Dermis blood vessel endothelial cell (primary cell): ENCODE data around the gene CORO6. TPM values are rescaled to one million over a fixed set of nuclear protein-coding genes. Genes with fewer than 3 reads are reported as not detected.
A peak's percentile ranks its signal among the peaks of the same experiment; 100 is the strongest.

Experiments used
- DNase-seq: peaks from one replicate; pipeline ENCODE4 v3.0.0; 2010
- total RNA-seq: library from RNA; depleted of rRNA; stranded (reverse); fragments of >200 nt; gene quantifications from 2 replicates; pipeline ENCODE4 v1.2.3, GENCODE V29; 2014

CORO6 gene
- total RNA-seq, 1 donor from 2014 or later = 3.9 TPM

GRCh38 chr17:29577001-29577370 lies 45.7 kb downstream of the CORO6 start:
- no peak for DNase-seq

GRCh38 chr17:29576214-29577000 lies 46.3 kb downstream of the CORO6 start:
- DNase-seq = no peak

DNA sequence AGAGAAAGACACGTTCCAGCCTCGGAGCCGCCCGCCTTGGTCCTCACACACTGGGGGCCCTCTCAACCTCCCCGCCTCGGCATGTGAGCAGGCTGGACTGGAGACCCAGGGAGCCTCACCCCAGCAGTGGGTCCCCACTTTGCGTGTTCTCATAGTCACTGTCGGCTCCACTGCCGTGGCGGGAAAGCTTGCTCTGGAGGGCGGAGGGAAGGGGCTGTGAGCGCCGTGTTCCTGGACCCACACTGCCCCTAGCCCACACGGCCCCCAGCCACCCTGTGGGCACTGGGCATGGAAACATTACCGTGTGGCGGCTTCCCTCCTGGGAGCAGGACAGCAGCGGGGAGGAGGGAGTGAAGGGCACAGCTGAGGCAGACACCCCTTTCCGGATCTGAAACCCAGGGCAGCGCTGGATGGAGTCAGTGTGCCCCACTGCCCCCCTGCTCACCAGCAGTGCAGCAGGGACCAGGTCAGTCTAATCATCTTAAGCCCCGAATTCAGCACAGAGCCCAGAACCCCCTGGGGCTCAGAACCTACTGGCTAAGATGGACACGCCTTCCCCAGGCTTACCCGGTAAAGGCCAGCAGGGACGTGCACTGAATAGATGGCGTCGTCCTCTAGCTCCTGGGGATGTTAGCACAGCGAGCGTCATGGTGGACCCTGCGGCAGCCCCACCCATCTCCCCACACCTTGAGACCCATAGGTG lies 47.0 kb downstream of the CORO6 start:
- no peak for DNase-seq

DNA sequence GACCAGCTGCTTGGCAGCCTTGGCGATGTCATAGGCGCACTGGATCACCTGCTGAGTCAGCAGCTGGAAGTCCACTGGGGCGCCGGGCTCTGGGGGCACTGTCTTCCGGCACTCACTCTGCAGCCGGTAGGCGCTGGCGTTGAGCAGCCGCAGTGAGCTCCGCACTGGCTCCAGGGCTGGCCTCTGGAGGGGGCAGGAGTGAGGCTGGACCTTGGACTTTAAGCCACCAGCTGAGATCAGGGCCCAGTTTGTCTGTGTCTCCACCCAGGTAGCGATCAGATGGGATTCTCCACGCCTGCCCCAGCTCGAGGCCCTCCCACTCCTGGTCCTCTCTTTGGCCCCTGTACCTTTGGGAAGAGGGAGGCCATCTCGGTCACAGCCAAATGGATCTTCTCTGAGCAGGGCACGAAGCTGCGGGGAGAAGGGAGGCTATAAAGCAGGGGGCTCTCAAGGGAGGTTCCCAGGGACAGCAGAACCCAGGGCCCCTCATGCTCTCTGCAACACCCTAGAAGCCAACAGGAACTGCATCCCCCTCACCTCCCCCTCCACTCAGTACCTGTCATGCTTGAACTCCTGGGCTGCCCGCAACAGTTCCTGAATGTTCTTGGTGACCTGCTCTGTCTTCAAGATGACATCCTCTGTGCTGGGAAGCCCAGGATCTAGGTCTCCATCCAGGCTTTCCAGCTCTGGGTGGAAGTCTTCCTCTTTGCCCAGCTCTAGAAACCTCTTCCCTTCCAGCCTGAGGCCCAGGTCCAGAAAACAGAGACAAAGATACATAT lies 47.8 kb downstream of the CORO6 start:
- DNase-seq = no peak

DNA sequence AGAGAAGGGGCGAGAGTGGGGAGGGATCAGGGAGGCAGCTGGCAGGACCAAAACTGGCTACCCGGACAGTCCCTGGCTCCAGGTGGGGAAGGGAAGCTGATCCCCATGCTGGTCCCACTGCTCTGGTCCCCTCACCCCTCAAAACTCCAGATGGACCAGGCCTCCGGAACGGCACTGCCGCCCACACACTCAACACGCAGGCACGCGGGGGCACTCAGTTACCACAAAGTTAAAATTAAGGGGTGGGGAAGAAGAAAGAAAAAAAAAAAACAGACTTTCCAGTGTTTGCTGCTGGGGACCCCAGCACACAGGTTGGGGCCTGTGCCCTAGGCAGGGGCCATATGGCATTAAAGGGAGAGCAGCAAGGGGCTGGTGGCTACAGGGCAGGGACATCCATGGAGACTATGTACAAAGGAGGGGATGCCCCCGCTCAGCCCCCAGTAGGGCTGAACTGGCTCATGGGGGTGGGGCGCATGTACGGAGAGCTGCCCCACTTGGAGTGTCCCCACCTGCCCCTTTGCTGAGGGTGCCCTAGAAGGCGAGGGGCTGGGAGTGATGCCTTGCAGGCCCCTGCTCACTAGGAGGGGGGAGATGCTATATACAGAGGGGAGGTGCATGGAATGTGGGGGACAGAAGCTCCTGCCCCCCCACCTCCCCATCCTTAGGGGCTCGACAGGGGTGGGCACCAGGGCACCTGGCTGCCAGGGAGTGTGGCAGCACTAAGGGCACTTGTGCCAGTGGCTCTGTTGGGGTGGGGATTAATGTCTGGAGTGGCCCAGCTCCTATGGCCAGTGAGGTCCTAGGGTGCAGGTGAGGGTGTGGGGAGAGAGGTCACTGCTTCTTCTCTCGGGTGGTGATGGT lies 48.6 kb downstream of the CORO6 start:
- no peak for DNase-seq

DNA sequence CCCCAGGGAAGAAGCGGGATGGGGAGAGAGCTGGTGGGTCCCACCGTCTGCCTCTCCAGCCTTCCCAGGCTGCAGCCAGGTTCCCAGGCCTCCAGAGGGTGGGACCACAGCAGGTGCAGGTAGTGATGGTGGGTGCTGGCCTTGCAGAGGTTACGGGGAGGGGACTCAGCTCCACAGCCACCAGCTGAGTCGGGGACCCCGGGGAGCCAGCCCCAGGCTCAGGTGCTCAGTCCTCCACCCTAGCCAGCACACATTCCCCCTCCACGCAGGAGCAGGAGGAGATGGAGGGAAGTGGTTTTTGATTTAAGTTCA lies 49.2 kb downstream of the CORO6 start:
- no peak for DNase-seq

- DNase-seq = peak; percentile 76
These were observed 49.8 kb downstream of the CORO6 start for GRCh38 chr17:29572691-29573557.

GRCh38 chr17:29571883-29572681 lies 50.6 kb downstream of the CORO6 start:
- DNase-seq = no peak

- DNase-seq = no peak
These were observed 51.2 kb downstream of the CORO6 start for GRCh38 chr17:29571486-29571882.

- DNase-seq = no peak
These were observed 52.2 kb downstream of the CORO6 start for GRCh38 chr17:29570521-29570920.

- no peak for DNase-seq
These were observed 53.3 kb downstream of the CORO6 start for GRCh38 chr17:29569245-29569950.

- DNase-seq = peak; percentile 84
These were observed 54.1 kb downstream of the CORO6 start, which contains the start of gene TP53I13 for GRCh38 chr17:29568331-29569244. Gene TP53I13, plus strand, starts transcription at chr17:29568701. Its CDS starts 58 bp downstream, at chr17:29568759.

DNA sequence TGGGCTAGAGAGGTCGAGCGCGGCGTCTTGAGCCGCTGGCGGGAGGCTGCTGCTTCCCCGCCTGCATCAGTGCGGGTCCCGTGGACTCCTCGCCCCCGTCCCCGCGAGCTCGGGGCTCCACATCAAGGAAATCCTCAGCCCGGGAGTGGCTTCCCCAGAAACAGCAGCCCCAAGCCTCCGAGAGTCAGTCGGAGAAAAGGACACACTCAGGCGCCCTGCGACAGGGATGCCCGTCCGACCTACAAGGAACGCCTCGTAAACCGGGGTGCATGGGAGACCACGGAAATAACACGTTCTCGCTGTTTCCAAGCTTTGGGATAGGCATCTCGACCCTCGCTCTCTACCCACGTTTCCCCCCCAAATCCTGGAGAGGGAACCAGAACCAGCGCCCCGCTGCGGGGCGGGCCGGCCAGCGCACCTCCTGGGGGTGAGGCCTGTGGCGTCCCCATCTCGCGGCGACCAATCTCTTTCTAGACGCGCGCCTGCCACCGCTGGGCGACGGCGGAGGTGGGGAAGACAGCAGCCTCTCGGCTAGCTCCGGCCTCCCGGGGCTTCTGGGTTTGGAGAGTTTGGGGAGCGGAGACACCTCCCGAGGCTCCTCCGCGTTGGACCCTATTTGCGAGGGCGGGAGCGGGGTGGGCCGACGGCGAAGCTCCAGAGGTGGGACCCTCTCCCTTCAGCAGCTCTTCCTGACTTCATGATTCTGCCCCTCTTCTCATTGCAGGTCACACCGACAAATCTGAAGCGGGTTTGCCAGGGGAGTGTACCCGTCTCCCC lies 55.0 kb downstream of the CORO6 start:
- peak; percentile 49 for DNase-seq

DNA sequence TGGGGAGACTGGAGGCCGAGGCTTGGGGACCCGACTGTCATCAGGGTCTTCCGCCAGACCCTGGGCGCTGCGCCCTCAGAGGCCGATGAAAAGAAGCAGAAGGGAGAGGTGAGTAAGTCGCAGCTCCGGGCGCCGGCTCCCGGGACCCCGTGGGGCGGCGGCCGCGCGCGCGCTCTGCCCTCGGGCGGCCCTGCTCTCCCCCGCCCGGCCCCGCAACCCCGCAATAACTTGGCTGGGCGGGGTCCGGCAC lies 55.5 kb downstream of the CORO6 start:
- no peak for DNase-seq

DNA sequence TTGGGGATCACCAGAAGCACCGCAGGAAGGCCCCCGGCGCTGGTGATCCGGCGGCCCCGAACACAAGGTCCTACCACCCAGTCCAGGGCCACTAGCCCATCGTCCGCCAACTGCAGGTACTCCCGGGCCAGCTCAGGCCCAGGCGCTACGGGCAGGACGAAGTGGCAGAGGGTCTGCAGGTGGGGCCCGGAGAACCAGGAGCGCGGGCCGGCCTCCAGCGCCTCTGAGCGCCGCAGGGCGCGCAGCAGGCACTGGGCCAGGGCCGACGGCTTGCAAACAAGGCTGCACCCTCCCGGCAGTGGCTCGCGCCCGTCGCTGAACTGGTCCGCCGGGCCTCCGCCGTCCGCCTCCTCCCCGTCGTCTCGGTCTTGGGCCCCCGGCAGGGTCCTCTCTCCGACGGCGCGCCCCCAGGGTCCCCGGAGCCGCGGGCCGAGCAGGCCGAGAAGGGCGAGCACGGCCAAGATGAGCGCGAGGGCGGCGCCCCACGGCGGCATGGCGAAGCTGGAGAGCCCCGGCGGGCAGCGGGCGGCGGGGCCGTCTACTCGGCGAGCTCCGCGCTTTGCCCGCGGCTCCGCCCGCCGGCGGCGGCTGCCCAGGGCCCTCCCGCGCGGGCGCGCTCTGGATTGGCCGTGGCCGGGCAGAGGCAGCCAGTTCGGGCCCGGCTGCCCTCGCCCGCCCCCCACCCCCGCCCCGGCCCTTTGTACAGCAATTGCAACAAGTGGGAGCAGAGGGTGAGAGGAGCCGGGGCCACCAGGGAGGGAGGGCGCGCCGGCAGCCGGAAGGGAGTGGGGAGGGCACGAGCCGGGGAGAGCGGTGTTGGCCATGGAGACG lies 56.0 kb downstream of the CORO6 start, which contains the start of gene ABHD15:
TSS of gene ABHD15 (minus strand) at position 565 of the 831 bp plus-strand sequence. CDS start at position 494, 71 bp downstream.
- peak; percentile 76 for DNase-seq

DNA sequence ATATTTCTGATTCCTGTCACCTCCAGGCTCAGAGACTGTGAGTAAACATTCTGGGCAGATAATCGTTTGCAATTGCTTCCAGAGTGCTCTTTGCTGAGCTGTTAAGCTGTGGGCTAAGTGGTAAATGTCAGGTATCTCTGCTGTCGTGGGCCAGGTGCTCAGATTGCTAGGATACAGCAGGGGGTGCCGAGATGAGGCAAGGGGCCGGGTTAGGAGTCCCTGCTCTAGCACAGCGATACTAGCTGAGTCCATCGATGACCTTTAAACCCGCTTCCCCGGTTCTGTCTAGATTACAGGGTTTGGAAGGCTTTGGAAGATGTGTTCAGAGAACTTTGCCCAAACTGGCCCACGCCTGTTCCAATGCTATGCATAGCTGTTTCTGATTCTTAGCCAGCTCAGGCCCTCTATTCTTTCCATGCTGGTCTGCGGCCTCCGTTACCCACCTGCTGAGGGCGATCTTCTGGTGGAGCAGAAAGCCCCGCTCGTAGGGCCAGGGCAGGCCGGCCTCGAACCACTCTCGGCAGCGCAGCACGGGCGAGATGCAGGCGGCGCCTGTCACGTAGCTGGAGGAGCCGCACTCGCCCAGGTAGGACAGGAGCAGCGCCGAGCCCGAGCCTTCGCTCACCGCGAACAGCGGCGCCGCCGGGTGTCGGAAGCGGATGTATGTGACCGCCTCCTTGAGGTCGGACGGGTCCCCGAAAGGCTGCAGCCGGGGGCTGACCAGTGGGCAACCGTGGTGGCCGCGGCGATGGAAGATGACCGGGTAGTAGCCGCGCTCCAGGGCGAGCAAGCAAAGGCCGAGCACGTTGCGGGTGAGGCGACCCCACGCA lies 56.9 kb downstream of the CORO6 start:
- peak; percentile 49 for DNase-seq
